Activated T-cell treated with anti-CD3 and anti-CD28 coated beads, Interleukin-2, amount 50 U/mL, for 48 hours (primary cell): ENCODE results near the gene C1orf185.
"Not testable (repeated sequence)": the region's sequence is repeated elsewhere in the genome, so short reads cannot be mapped to it uniquely, and the experiment has no call there.

ENCODE experiments used
- DNase-seq, 2 experiments: peaks; one replicate each; pipeline ENCODE4 v3.0.0-alpha.2; 2020

Gene C1orf185

GRCh38 chr1:51139474-51139873, 37.4 kb downstream of the C1orf185 start:
- no peak for DNase-seq

- no peak for DNase-seq
Observed at GRCh38 chr1:51147394-51147793, 45.4 kb downstream of the C1orf185 start.

GRCh38 chr1:51154776-51155175, 52.7 kb downstream of the C1orf185 start:
- no peak for DNase-seq

GRCh38 chr1:51156752-51157151, 54.7 kb downstream of the C1orf185 start:
- no peak for DNase-seq

GRCh38 chr1:51157395-51157794, 55.4 kb downstream of the C1orf185 start:
- DNase-seq = no peak

GRCh38 chr1:51158263-51158662, 56.2 kb downstream of the C1orf185 start:
- no peak for DNase-seq

- DNase-seq = not testable (repeated sequence)
Observed at GRCh38 chr1:51162560-51162959, 60.5 kb downstream of the C1orf185 start.

- no peak for DNase-seq
Observed at GRCh38 chr1:51165540-51165939, 63.5 kb downstream of the C1orf185 start.

GRCh38 chr1:51168266-51168845, 66.3 kb downstream of the C1orf185 start:
- DNase-seq = no peak

GRCh38 chr1:51168936-51169335, 66.9 kb downstream of the C1orf185 start:
- DNase-seq = no peak

- no peak for DNase-seq
Observed at GRCh38 chr1:51170342-51170741, 68.3 kb downstream of the C1orf185 start.

GRCh38 chr1:51172811-51173210, 70.8 kb downstream of the C1orf185 start:
- no peak for DNase-seq

GRCh38 chr1:51175278-51175677, 73.2 kb downstream of the C1orf185 start:
- DNase-seq = no peak

GRCh38 chr1:51177988-51178387, 76.0 kb downstream of the C1orf185 start:
- not testable (repeated sequence) for DNase-seq

- no peak for DNase-seq
Observed at GRCh38 chr1:51188230-51188629, 86.2 kb downstream of the C1orf185 start.

- DNase-seq = peak in 1 of 2 experiments; percentile 29
Observed at GRCh38 chr1:51189421-51190073, 87.5 kb downstream of the C1orf185 start.

- no peak for DNase-seq
Observed at GRCh38 chr1:51190961-51191360, 88.9 kb downstream of the C1orf185 start.

- DNase-seq = peak; percentile 49 to 63
Observed at GRCh38 chr1:51192213-51192843, 90.3 kb downstream of the C1orf185 start.

- no peak for DNase-seq
Observed at GRCh38 chr1:51193564-51193963, 91.5 kb downstream of the C1orf185 start.
